Stimulated activated naive CD8-positive, alpha-beta T cell treated with anti-CD3 and anti-CD28 coated beads, Interleukin-15, Interleukin-2, amounts not matched to agents 100 U/mL and 50 U/mL, for 24 hours (primary cell): ENCODE data around the gene SPRED1.

Experiments used
- ATAC-seq: fragments of 150-1000 bp; cut with Tn5 transposase; one replicate; pipeline ENCODE4 v1.10.0; 2021
- DNase-seq: peaks from one replicate; pipeline ENCODE4 v3.0.0; 2021

SPRED1 gene

DNA sequence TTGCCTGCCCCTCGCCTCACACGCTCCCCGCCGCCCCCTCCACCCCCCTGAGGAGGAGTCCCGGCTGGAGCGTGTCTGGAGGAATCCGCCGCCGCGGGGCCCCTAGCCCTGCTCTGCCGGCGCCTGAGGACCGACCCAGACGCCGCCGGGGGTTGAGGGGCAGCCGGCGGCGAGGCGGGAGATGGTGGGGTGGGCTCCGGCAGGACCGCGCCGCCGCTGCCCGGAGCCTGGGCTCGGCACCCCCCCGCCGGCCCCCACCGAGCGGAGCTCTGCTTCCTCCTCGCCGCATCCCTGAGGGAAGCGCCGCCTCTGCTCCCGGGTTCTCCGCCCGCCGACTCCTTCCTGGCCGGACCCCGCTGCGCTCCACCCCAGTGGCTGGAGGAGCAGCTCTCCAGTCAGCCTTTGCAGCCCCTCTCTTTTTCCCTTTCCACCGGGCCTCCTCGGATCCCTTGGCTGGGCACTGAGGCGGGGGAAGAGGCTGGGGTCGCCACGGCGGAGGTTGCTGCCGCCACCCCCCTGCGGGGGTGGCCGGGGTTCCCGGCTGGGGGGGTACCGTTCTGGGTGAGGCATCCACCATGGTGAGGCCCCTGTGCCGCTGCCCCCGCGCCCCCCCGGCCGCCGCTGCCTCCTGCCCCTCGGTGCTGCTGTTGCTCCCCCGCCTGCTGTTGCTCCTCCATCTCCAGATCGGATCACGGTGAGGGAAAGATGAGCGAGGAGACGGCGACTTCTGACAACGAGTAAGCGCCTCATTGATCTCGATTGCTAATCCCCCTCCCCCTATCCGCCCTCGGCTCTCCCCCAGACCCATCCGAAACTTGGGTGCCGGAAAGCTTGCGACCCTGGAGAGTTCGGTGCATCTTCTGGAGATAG lies at the start of gene SPRED1:
SPRED1 (plus strand) TSS at position 356 of the 870 bp plus-strand sequence; CDS start at position 706, 350 bp downstream.
- ATAC-seq = peak; percentile 3
- peak; percentile 35 for DNase-seq

DNA sequence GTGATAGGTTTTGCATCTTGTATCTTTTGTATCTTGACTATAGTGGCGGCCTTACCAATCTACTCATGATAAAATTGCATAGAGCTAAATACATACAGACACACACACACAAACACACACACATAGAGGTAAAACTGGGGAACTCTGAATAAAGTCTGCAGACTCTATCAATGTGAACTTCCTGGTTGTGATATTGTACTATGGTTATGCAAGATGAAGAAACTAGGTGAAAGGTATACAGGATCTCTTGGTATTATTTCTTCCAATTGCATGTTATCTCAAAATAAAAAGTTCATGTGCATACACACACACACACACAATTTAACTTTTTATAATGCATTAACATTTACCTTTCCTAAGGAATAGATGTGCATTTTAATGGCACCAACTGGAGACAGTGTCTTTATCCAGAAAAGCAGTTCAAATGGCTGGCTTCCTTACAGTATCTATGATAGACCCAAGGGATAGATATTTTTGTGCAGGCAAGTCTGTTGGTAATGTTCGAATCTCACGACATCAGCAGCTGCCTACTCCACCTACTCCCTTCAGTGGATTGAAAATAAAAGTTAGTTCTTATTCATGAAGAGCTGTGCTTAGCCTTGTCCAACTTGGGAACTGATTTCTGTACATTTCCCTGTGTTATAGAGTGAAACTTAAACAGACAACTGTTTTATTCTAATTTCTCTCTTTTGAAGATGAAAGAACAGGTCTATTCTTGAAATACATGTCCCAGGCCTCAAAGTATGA lies 46.9 kb upstream of the SPRED1 start:
- no peak for ATAC-seq
- no peak for DNase-seq

DNA sequence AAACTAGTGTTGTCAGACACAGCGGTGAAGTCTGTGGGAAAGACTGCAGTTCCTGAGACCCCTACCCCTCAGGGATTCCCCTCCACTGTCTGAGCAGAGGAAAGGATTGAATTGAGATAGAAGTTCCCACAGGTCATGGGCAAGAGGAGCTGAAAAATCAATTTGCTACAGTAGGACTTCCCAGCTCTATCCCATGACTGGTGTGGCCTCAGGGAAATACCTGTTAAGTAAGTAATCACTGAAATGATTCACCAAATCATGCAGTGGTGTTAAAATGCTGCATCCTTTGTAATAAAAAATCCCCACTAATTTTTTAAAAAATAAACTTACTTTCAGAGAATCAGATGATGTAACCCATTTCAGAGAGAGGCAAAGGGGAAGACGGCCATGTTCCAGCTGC lies 45.0 kb upstream of the SPRED1 start:
- DNase-seq (no peak), ATAC-seq (no peak)

DNA sequence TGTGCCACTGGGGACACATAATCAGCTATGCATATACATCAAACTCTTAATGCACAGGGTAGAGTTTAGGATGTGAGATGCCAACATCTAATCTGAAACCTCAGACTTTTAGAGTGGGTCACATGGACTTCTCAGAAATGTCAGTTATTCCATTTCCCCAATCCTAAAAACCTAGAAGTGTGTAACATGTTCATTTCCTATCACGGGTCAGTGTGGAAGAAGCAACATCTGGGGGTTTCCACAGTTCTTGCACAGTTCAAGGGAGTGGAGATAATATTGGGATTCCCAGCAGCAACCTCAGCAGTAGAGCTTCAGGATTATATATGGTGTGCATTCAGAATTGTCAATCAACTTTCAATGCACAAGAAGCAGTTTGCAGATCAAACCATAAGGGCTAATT lies 44.4 kb upstream of the SPRED1 start:
- ATAC-seq (no peak), DNase-seq (no peak)

DNA sequence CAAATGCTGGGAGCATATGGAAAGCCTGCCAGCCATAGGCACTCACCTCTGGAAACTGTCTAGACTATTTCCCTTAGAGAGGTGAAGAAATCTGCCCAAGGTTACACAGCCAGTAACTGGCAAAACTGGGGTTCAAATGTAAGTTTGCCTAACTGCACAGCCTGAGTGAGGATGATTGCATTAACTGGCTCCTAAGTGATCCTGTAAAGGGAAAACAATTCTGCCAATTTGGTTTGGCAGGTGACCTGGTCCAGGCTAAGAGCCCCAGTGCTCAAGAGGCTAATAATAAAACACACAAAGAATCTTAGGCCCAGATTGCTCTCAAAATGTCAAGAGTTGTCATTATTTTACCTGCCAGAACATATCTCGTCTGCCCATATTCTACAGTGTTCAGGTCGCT lies 43.9 kb upstream of the SPRED1 start:
- ATAC-seq = no peak
- no peak for DNase-seq

DNA sequence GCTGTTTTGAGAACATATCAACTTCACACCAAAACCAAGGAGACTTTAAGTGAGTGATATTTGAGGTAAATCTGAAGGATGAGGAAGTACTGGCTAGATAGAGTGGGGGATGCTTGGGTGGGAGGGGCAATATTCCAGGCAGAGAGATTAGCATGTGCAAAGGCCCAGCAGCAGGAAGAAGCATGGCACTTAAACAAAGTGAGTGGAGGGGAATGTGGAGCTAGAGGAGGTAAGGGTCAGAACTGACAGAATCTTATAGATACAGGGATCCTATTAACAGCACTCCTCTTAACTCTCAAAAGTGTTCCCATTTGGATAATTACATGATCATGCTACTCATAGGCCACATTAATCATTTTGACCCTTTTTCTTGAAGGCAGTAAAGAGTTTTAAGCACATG lies 41.4 kb upstream of the SPRED1 start:
- DNase-seq = no peak
- no peak for ATAC-seq

DNA sequence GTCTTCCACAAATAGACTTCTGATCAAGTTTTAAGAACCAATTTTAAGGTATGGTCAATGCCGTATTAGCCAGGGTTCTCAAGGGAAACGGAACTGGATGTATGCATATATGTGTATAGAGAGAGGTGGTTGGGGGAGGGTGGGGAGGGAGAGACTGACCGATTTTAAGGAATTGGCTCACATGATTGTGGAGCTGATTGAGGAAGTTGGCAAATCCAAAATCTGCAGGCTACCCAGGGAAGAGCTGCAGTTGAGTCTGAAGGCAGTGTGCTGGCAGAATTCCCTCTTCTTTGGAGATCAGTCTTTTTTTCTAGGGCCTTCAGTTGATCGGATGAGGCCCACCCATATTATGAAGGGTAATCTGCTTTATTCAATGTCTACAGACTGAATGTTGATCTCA lies 40.8 kb upstream of the SPRED1 start:
- ATAC-seq (no peak), DNase-seq (no peak)

DNA sequence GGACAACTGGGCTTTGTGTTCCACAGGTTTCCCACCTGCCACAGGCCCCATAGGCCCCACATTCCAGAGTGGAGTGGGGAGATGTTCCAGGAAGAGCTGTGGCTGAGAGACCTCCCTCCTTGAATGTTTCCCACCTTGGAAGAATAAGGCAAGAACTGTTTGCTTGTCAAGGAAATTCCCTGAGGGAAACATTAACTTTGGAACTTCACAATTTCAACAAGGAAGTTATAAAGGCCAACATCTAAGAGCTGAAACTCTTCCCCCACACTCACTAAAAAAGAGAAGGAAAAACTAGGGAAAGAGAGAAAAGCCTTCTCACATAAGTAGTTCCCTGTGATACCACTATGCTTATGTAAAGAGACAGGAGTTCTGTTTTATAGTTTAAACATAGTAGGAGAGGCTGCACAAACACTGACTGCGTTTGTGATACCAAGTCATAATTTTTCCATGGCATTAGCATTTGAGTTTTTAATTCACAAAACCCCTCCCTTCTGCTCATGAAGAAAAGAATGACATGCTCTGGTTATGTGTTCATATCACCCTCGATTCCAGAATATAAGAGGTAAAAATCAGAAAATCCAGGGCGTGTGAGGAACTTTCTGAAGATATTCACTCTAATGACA lies 39.8 kb upstream of the SPRED1 start:
- DNase-seq (no peak), ATAC-seq (no peak)

DNA sequence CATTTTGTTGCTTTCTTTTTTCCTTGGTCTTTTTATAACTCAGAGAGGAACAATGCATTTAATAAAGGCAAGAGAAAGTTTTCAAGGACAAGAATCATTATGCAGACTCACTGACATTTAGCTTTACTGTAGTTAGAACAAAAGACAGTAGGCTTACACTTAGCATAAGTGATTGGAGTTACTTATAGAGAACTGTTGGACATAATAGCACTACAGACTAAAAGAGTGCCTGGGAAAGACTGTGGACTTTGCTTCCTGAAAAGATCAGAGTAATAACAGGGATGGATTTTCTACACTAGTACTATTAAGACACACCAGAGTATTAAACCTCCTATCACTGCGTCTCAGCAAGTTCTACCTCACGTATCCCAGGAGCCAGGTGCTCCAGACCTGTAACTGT lies 39.3 kb upstream of the SPRED1 start:
- DNase-seq (no peak), ATAC-seq (no peak)

DNA sequence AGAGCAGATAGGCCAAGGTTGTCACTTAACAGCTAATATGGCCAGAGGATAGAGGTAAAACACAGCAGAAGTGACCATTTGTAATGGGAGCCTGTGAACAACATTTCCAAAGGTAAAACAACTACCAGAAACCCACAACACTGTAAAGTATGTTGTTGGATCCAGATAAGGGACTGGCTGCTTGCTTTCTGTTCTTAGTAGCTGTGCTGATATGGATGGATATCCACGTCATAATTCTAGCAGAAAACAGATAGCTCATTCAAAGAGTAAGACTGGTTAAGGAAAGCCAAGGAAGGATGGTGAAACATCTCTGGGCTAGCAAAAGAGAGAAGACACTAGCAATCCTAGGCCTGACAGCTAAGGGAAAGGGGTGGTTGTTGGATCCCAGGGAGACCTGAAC lies 36.9 kb upstream of the SPRED1 start:
- ATAC-seq = no peak
- DNase-seq = no peak

DNA sequence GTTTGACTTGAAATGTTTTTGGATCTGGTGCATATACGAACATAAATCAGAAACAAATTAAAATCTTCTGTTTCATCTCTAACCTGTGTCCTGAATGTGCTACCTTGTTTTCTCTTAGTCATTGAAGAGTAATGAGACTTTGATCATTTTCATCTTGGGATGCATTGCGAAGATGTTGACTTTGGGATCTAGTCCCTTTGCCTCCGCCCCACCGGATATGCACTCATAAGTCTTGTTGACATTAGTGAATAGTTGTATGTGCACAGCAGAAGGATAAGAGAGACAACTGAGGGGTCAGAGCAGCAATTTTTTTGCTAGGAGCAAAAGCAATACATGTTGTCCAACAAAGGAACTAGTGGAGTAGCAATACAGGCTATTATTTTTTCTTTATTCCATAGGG lies 35.9 kb upstream of the SPRED1 start:
- DNase-seq (no peak), ATAC-seq (no peak)

DNA sequence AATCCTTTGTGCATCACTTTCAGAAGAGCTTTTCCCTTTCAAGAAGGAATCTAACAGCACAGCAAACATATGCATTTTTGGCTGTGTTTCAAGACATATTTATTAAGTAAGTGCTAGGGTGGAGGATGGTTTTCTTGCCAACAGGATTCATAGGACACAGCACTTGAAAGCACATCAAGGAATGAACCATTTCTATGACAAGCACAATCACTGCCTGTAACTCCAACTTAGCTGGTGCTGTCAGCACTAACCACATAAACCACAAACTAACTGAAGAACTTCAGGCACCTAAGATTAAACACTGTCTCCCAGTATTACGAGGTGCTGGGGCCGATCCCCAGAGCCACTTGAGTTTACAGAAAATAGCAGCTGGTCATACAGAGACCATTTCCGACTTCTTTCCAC lies 35.4 kb upstream of the SPRED1 start:
- DNase-seq = no peak
- no peak for ATAC-seq

DNA sequence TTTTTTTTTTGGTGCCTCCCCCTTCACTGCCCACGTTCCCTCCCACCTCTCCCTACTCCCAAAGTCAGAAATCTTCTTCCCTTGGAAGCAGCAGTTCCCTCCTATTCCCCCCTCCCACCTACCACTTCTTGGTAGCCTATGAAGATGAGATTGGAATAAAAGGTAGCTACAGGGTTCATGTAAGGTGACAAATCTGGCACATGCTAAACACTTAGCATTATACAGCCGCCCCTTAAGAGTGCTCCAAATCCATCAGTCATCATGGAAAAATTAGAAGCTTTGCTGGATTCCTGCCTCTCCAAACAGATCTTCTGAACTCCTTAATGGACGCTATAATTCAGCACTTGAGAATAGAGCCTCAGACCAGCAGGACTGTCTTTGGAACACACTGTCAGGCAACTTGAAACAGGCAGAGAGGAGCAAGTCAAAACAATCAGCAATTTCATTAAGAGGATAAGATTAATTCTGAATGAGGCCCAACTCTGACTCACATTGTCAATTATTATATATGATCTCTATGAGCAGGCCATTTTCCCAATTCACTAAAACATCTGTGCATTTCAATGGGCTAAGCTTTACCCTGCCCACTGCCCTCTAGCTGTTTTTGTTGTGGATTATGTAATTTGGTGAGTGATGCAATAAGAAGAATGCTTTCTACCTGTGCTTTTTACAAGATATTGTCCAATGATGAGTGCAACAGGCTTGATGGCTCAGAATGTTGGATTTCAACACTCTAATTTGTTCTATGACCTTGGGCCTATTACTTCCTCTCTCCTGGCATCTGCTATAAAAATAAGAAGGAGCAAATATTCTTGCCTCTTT lies 34.6 kb upstream of the SPRED1 start:
- ATAC-seq (no peak), DNase-seq (no peak)

DNA sequence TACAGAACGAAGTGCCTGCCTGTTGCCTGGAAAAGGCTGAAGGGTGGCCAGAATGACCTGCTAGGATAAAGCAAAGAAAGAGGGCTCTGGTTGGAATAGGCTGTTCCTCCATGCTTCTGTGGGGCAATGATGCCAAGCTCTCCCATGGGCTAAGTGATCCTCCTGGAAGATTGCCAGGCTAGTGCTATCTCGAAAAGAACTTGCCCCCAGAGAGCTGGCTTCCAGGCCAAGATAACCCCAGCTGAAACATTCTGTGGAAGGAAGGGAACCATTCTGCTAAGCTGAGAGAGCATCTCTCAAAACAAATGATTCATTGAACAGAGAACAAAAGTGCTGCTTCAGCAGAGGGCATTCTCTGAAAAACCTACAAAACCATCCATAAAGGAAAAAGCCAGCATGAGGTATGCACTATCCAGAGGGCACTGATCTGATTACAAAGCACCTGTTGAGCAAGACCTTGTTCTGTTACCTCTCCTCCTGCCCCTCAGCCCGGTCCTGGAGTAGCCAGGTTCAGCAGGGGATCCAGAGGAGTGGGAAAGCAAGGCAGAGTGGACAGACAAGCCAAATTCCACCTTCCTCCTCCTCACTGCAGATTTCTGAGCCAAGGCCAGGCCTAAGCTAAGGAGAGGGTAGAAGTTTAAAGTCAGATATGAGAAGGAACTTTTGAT lies 31.9 kb upstream of the SPRED1 start:
- DNase-seq = no peak
- ATAC-seq = no peak

DNA sequence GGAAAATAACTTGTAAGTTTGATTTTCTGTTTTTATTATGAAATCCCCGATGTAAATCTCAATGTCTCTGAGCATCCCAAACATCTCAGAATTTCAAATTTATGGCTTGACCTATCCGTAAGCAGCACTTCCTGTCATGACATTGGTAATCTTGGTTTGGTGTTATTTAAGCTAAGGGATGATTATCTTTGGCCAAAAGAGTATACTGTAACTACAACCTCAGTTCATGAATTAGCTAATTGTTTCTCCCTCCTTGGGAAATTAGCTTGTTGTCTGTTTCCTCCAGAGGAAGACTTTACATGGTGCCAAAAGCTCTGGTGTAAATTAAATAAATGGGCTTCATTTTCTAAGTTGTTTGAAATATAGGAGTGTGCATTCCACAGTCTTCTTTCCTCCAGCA lies 28.1 kb upstream of the SPRED1 start:
- no peak for DNase-seq

DNA sequence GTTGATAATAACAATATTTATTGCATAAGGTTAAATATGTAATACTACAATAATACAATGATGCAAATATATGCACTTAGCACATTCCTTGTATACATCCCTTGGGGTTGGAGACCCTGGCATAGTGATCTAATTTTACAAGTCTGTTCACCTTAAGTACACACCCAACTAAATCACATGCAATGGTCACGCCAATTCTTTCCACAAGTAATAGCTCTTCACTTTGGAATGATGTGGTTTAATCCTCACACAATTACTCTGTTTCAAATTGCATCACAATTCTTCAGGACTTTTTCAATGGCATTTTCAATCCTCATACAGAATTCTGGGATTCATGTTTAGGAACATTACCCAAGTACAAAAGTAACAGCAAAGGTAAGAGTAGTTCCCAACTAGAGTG lies 27.3 kb upstream of the SPRED1 start:
- DNase-seq (no peak), ATAC-seq (no peak)

More for the DNA sequence above, 28.1 kb upstream of the SPRED1 start:
- ATAC-seq = no peak

DNA sequence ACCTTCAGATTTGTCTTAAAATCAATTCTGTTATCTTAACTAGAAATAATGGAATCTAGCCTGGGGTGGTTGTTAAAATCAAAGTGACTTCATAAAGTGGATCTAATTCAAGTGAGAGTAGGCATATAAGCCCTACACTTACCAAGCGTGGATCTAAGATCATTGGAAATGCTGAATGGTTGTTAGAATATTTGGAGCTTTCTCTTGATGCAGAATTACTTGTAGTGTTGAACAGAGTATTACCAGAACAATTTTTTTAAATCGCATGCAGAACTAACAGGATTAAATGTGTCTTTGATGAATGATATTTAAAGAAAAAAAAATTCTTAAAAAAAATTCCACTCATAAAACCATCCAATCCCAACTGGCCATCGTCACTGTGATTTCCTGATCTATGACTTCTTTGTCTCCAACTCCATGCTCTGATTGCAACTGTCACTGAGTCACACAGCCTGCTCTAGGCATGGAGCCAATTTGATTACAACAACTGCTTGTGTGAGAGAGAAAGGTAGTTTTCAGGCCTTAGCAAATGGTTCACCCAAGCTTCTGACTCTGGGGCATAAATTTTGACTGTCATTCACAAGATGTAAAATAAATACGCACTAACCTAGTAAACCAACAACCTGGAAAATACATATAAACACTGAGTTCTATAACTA lies 25.9 kb upstream of the SPRED1 start:
- DNase-seq (no peak), ATAC-seq (no peak)

DNA sequence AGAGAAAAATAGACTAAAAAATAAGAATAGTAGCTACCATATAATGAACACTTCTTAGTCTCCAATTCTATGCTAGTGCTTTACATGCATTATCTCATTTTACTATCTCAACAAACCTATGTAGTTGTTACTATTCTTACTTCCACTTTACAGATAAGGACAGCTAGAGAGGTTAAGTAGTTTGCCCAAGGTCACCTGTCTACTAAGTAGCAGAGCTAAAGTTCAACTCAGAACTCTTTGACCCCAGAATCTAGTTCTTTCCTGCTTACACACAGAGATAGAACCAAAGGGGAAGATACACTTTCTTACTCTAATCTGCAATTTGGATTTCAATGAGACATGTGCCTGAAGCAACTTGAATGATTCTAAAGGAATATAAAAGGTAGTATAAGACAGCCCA lies 24.7 kb upstream of the SPRED1 start:
- ATAC-seq = no peak
- no peak for DNase-seq

DNA sequence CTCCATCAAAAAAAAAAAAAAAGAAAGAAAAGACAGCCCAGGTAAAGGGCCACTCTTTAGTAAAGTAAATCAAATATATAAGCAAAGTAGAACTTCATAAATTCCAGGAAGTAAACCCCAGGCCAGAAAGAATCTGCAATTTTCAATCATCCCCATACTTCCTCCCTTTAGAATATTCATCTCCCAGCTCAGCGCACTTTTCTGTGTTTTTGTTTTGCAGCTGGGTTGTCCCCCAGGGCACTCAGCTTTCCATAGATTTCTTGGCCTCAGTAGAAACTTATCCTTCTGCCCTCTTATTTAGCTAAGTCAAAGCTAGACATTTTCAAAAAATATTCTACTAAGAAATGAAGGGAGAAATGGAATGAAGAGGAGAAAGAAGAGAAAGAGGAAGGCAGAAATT lies 24.0 kb upstream of the SPRED1 start:
- DNase-seq (no peak), ATAC-seq (no peak)

DNA sequence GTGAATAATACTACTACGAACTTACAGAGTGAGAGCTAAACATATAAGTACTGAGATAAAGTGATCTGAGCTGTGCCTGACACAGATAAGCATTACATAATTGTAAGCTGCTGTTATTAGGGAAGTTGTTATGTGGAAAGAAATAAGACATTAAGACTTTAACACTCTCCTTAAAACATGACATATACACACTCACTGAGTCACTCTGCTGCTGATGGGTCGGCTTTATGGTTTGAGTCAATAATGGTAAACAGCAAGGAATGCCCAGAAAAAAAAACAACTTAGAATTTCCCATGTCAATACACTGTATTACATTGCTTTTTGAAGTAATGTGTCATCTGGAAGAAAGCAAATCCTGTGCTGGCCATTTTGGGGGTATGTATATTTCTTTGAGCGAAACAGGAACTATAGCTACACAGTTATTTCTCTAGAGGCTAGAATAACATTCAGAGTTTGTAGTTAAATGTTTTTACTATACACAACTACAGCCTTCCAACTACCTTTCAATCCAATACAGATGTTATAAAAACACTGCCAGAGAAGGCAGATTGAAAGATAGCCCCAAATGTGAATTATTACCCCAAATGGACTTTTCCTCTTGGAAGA lies 22.8 kb upstream of the SPRED1 start:
- DNase-seq (no peak), ATAC-seq (no peak)

DNA sequence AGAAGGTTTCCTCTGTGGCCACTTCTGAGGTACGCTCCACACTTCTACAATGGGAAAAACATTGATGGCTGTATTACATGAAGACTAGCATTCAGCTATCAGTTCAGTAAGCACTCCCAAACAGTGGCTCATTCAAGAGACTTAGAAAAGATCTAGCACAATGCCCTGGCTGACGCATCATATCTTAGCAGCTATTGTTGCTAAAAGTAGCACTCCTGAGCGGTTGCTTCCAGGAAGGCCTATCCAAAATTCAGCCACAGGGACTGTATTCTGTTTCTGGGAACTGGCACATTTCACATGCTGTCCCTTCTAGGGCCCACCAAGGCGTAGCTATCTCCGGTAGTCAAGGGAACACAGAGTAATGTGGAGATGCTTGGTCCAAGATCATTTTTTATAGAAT lies 21.2 kb upstream of the SPRED1 start:
- ATAC-seq = no peak
- DNase-seq = no peak
